OCI-LY1 (cell line): ENCODE results near the gene KIF4A.

Experiments
- H2AFZ ChIP-seq: fragments of 200-600 bp; sonication (generic), shearing (Covaris generic); 2 replicates; pipeline ENCODE4 v1.6.0; 2014; ENCODE audit warnings: antibody characterized with exemption, mild to moderate bottlenecking, low read length
- H3F3A ChIP-seq: fragments of 200-600 bp; sonication (generic), shearing (Covaris generic); 2 replicates; pipeline ENCODE4 v1.6.0; 2014; ENCODE audit warnings: mild to moderate bottlenecking, antibody characterized with exemption, low read length, moderate library complexity; ENCODE audit not compliant: insufficient read depth
- H3K27ac ChIP-seq: fragments of 200-600 bp; sonication (generic); 2 replicates; pipeline ENCODE4 v1.5.1; 2014; ENCODE audit warnings: low read length, mixed run types, mild to moderate bottlenecking, low read depth; ENCODE audit not compliant: poor library complexity, severe bottlenecking
- H3K27me3 ChIP-seq: fragments of 200-600 bp; sonication (generic); 2 replicates; pipeline ENCODE4 v1.6.0; 2014; ENCODE audit warnings: antibody characterized with exemption, mild to moderate bottlenecking, low read length, moderate library complexity; ENCODE audit not compliant: insufficient read depth
- H3K36me3 ChIP-seq: fragments of 200-600 bp; sonication (generic); 2 replicates; pipeline ENCODE4 v1.6.1; 2014; ENCODE audit warnings: mild to moderate bottlenecking, antibody characterized with exemption, low read length, moderate library complexity, mixed read lengths; ENCODE audit not compliant: insufficient read depth
- H3K4me1 ChIP-seq: fragments of 200-600 bp; sonication (generic); 2 replicates; pipeline ENCODE4 v1.5.1; 2014; ENCODE audit warnings: mild to moderate bottlenecking, low read length, moderate library complexity; ENCODE audit not compliant: insufficient read depth, severe bottlenecking
- H3K4me2 ChIP-seq: fragments of 200-600 bp; sonication (generic), shearing (Covaris generic); 2 replicates; pipeline ENCODE4 v1.6.1; 2014; ENCODE audit warnings: low read length
- H3K4me3 ChIP-seq: fragments of 200-600 bp; sonication (generic); 2 replicates; pipeline ENCODE4 v1.5.1; 2014; ENCODE audit warnings: low read length, low read depth, mild to moderate bottlenecking, mixed read lengths; ENCODE audit not compliant: poor library complexity, severe bottlenecking
- H3K79me2 ChIP-seq: fragments of 200-600 bp; shearing (Covaris generic); 2 replicates; pipeline ENCODE4 v1.6.1; 2016; ENCODE audit warnings: mixed run types, low read length, mixed read lengths; ENCODE audit not compliant: insufficient read depth
- H3K9ac ChIP-seq: fragments of 200-600 bp; sonication (generic), shearing (Covaris generic); 2 replicates; pipeline ENCODE4 v1.6.1; 2014; ENCODE audit warnings: mild to moderate bottlenecking, low read length, mixed read lengths
- H3K9me2 ChIP-seq: fragments of 200-600 bp; sonication (generic), shearing (Covaris generic); 2 replicates; pipeline ENCODE4 v1.6.1; 2014; ENCODE audit warnings: low read depth, mild to moderate bottlenecking, low read length, mixed read lengths
- H3K9me3 ChIP-seq: fragments of 200-600 bp; shearing (Covaris generic); 2 replicates; pipeline ENCODE4 v1.6.1; 2014; ENCODE audit warnings: low read length, mixed read lengths
- H4K20me1 ChIP-seq: fragments of 200-600 bp; sonication (generic), shearing (Covaris generic); 2 replicates; pipeline ENCODE4 v1.6.0; 2016; ENCODE audit warnings: mild to moderate bottlenecking, low read length; ENCODE audit not compliant: insufficient read depth
- CTCF ChIP-seq: fragments of 200-600 bp; sonication (generic), shearing (Covaris generic); IDR thresholded peaks from 2 replicates; pipeline ENCODE4 v1.5.1; 2017; ENCODE audit warnings: mild to moderate bottlenecking, antibody characterized with exemption, low read length, moderate library complexity, mixed read lengths
- EZH2 ChIP-seq: fragments of 200-600 bp; sonication (generic), shearing (Covaris generic); IDR thresholded peaks from 2 replicates; pipeline ENCODE4 v1.8.0; 2017; ENCODE audit warnings: borderline replicate concordance, mixed run types, mild to moderate bottlenecking, antibody characterized with exemption, low read length, moderate library complexity, mixed read lengths

Gene KIF4A

DNA sequence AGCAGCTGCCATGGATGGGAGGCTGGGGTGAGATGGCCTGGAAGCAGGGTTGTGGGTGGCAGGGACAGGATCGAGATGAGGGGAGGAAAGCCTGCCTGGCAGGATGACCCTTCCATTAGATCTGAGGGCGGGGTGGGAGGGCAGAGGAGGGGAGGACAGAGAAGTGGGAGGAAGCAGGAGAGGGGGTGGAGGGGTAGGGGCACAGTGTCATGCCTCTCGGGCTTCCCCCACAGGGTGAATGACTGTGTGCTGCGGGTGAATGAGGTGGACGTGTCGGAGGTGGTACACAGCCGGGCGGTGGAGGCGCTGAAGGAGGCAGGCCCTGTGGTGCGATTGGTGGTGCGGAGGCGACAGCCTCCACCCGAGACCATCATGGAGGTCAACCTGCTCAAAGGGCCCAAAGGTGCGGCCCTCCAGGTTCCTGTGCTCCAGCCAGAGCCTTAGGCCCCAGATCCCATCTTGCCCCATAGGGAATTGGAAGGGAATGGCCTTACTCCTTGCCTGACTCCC is 159.6 kb downstream of the KIF4A start:
- Histone ChIP-seq H3K4me3 (no peak overlapping the region), H2AFZ (no peak overlapping the region), H3K79me2 (no peaks in the 10 kb centered on the region), H3K36me3 (no peaks in the 10 kb centered on the region), H3K9me2 (no peaks in the 10 kb centered on the region), H3K27ac (no peak overlapping the region), H3K27me3 (no peaks in the 10 kb centered on the region), H3K4me2 (no peak overlapping the region), H3F3A (no peaks in the 10 kb centered on the region), H3K9me3 (no peaks in the 10 kb centered on the region), H3K9ac (no peak overlapping the region), H3K4me1 (peaks cover 12% of the 10 kb centered on the region), H4K20me1 (no peaks in the 10 kb centered on the region)
- TF ChIP-seq EZH2: no peak
- no peak for TF ChIP-seq CTCF

- H3K9ac ChIP-seq: peak overlapping the region; percentile 70
- no peaks in the 10 kb centered on the region for H3K27me3 ChIP-seq
- no peaks in the 10 kb centered on the region for H3K36me3 ChIP-seq
- no peak for TF ChIP-seq EZH2
- peak; percentile 66 for TF ChIP-seq CTCF
- H3K4me2 ChIP-seq: peak overlapping the region; percentile 78
- no peaks in the 10 kb centered on the region for H3K9me3 ChIP-seq
- H3K79me2 ChIP-seq: no peaks in the 10 kb centered on the region
- no peaks in the 10 kb centered on the region for H3F3A ChIP-seq
- H3K4me1 ChIP-seq: peaks cover 26% of the 10 kb centered on the region
- peak overlapping the region; percentile 65 for H3K4me3 ChIP-seq
- peak overlapping the region; percentile 23 for H3K27ac ChIP-seq
- peak overlapping the region; percentile 73; the same call in 1 of the 2 replicates for H2AFZ ChIP-seq
- H3K9me2 ChIP-seq: no peaks in the 10 kb centered on the region
- H4K20me1 ChIP-seq: no peaks in the 10 kb centered on the region
Measured at GRCh38 chrX:70452143-70452733, 162.3 kb downstream of the KIF4A start.

GRCh38 chrX:70453024-70453618 is 163.2 kb downstream of the KIF4A start:
- Histone ChIP-seq H3K36me3 (no peaks in the 10 kb centered on the region), H4K20me1 (no peaks in the 10 kb centered on the region), H3K4me1 (peaks cover 26% of the 10 kb centered on the region), H3K4me3 (peak overlapping the region; percentile 65), H3K4me2 (peak overlapping the region; percentile 78), H2AFZ (no peak overlapping the region), H3F3A (no peaks in the 10 kb centered on the region), H3K9ac (peak overlapping the region; percentile 70), H3K27ac (peak overlapping the region; percentile 23), H3K79me2 (no peaks in the 10 kb centered on the region), H3K9me2 (no peaks in the 10 kb centered on the region), H3K9me3 (no peaks in the 10 kb centered on the region), H3K27me3 (no peaks in the 10 kb centered on the region)
- TF ChIP-seq EZH2 (no peak), CTCF (no peak)
